NCI-H2081 treated with DMSO at 0.1 percent for 48 hours (cell line): ENCODE data around the gene MOB3C.
"Not testable (repeated sequence)": the region's sequence is repeated elsewhere in the genome, so short reads cannot be mapped to it uniquely, and the experiment has no call there.

Experiments used
- DNase-seq: peaks from one replicate; lab custom pipeline; 2025; lab: John Stamatoyannopoulos, UW

MOB3C gene

GRCh38 chr1:46616277-46617107, at the start of gene MOB3C:
Gene MOB3C, minus strand, starts transcription at chr1:46616811. Its CDS starts 3,490 bp downstream, at chr1:46613321.
- DNase-seq = no peak

- DNase-seq = no peak
Observed at GRCh38 chr1:46665983-46666382, 49.4 kb upstream of the MOB3C start.

- not testable (repeated sequence) for DNase-seq
Observed at GRCh38 chr1:46662919-46663318, 46.3 kb upstream of the MOB3C start.

GRCh38 chr1:46660116-46660515, 43.5 kb upstream of the MOB3C start:
- DNase-seq = not testable (repeated sequence)

GRCh38 chr1:46659307-46659870, 42.8 kb upstream of the MOB3C start:
- DNase-seq = no peak

DNA sequence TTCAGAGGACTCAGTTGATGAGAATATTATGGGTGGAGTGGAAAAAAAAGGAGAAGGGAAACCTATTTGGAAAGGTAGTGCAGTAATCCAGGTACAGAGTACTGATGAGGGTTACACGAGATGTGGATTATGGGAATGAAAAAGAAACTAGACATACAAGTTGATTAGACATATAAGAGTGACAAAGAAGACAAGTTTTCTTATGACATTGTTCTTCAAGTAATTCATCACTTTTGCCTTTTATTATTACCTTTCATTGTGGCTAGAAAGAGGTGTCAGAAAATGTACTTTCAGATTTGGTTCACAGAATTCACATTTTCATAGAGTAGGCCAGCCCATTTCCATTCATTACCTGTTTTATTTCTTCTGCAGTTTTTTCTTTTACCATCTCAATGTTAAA, 41.2 kb upstream of the MOB3C start:
- no peak for DNase-seq

DNA sequence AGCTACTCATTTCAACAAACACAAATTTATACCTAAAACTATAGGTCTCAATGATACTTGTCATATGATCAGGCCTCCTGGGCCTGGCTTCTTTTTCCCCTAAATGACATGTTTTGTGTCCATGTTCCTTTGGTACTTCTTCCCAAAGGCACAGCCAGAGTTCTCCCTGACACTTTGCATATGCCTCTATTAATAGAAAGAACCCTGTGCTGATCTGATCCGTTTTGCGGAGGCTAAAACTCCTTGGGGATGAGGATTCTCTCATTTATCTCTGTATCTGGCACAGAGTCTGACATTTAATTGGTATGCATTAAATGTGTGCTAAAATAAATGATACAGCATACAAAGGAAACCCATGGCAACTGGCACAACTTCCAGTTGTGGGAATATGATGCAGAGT, 40.0 kb upstream of the MOB3C start:
- no peak for DNase-seq

DNA sequence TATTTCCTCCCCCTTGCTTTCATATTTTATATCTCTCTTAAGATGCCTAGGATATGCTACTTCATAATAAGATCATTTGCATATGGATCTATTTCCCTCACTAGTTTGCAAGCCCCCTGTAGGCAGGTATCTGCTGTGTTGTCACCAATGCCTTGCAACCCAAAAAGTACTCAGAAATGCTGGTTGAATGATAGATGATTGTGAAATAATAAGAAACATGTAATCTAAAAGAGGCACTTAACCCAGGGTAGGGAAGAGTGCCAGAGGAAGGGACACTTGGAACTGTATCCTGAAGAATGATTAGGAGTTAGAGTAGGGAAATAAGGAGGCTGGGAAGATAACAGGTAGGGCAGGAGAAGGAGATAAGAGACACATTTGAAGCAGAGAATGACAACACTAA, 39.2 kb upstream of the MOB3C start:
- no peak for DNase-seq

DNA sequence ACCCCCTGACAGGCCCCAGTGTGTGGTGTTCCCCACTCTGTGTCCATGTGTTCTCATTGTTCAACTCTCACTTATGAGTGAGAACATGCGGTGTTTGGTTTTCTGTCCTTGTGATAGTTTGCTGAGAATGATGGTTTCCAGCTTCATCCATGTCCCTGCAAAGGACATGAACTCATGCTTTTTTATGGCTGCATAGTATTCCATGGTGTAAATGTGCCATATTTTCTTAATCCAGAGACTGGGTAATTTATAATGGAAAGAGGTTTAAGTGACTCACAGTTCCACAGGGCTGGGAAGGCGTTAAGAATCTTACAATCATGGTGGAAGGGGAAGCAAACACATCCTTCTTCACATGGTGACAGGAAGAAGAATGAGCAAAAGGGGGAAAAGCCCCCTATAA, 38.1 kb upstream of the MOB3C start:
- not testable (repeated sequence) for DNase-seq

DNA sequence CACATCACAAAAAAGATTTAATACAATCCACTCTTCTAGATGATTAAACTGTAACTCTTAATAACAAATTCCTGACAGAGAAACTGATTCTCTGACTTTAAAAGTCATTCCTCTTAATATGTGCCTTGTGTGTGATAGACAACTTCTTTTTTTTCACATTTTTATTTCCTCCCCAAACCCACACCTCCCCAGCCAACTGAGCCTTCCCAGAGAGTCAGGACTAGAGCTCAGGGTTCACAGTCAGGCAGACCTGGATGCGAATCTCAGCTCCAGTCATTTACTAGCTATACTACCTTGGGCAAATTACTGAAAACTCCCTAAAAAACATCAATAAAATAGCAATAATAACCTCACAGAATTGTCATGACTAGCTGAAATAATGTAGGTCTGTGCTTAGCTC, 37.4 kb upstream of the MOB3C start:
- no peak for DNase-seq

DNA sequence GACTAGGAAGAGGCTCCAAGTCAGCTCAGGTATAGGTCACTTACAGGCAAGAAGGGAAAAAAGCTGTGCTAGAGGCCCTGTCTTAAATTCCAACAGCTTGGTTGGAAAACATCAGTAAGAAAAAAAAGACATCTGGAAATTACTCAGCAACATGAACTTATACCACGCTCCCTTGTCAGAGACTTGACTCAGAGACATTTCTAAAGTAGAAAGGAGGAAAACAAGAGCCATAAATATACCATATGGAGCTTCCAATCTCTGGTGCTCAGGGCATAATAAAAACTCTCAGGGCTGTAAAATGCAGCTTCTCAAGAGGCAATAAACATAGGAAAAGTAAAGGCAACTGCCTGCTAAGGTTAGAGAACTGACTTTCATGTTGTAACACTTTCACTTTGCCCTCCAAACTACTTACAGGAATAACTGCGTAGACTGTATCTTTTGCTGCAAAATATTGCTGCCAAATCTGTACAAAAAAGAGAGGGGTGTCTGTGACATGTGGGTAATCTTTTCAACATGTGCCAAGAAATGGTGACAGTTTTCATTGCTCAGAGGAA, 36.9 kb upstream of the MOB3C start:
- DNase-seq = no peak

DNA sequence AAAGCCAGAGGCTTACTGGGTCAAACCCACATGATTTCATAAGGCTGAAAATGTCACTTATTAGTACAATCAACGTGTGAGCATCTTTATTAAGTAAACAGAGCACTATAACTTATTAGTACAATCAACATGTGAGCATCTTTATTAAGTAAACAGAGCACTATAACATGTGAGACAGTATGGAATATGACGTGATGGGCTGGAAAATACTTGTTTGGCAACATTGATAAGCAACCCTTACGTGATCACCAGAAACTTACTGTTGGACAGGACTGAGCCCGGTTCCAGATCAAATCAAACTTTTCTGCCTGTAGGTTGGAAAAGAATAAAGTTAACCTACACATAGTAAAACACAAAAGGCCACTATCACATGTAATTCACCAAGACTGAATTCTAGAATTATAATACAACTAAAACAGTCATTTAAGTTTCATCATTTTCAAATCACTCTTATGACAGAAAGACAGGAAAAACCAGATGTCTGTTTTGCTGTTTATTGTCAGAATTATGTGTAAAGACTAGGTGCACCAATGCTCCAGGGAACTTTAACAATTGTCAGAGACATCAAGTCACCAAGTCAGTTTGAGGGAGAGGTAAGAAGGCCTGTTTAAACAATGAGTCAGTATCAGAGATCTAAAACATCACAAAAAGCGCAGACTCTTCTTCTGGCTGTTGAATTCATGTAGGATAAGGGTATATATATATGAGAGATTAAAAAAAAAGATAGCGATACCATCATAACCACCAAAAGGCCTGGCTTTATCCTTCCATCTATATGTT, 35.9 kb upstream of the MOB3C start:
- DNase-seq = no peak

- DNase-seq = not testable (repeated sequence)
Observed at GRCh38 chr1:46651152-46651551, 34.5 kb upstream of the MOB3C start.

DNA sequence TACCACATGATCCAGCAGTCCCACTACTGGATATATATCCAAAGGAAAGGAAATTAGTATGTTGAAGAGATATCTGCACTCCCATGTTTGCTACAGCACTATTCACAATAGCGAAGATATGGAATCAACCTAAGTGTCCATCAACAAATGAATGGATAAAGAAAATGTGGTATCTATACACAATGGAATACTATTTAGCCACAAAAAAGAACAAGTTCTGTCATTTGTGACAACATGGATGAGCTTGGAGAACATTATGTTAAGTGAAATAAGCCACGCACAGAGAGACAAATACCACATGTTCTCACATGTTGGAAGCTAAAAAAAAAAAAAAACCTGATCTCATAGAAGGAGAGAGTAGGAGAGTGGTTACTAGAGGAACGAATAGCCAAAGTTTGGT, 33.9 kb upstream of the MOB3C start:
- DNase-seq = no peak

DNA sequence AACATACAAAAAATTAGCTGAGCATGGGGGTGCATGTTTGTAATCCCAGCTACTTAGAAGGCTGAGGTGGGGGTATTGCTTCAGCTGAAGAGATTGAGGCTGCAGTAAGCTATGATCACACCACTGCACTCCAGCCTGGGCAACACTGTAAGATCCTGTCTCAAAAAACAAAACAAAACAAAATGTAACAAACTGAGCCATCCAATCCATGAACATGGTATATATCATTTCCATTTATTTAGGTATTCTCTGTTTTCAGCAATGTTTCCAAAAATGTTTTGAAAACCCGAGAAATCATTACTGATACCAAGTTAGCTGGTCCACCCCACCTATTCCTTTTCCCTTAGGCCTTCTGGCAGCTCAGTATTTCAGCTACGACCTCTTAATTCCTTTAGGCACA, 33.2 kb upstream of the MOB3C start:
- no peak for DNase-seq

- no peak for DNase-seq
Observed at GRCh38 chr1:46647611-46648010, 31.0 kb upstream of the MOB3C start.

GRCh38 chr1:46646844-46647243, 30.2 kb upstream of the MOB3C start:
- DNase-seq = no peak

DNA sequence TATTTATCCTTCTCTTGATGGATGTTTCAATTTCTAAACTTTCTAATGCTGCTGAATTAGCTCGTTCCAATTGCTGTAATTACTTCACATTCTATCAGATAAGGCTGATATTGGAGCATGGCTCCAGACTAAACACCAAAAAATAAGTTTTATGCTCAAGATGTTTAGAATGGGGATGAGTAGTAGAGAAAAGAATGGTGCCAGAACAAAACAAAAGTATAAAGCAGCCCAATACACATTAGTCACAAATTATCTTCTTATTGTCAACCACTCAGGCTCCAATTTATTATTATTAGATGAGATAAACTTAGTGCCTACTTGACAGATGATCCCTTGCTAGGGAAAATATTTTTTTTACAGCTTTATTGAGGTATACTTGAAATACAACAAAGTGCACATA, 29.7 kb upstream of the MOB3C start:
- DNase-seq = no peak

- no peak for DNase-seq
Observed at GRCh38 chr1:46645815-46646214, 29.2 kb upstream of the MOB3C start.

DNA sequence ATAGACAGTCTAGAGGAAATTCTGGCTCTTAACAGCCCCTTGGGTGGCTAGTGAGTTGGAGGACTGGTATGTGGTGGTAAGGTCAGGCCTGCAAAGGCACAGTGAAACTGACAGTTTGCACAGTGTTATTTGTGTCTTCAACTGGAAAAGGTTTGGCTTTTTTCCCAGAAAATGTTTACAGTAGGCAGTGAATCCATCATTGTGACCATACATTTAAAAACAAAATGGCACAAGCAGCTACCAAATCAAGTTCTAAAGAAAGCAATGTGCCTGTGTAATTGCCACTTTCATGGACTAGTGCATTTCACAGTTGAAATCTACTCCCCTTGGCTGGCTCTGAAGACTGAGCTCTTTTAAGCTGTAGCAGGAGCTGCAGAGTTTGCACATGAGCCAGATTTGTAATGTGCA, 26.8 kb upstream of the MOB3C start:
- peak; percentile 96 for DNase-seq

GRCh38 chr1:46642115-46642680, 25.6 kb upstream of the MOB3C start:
- DNase-seq = no peak

DNA sequence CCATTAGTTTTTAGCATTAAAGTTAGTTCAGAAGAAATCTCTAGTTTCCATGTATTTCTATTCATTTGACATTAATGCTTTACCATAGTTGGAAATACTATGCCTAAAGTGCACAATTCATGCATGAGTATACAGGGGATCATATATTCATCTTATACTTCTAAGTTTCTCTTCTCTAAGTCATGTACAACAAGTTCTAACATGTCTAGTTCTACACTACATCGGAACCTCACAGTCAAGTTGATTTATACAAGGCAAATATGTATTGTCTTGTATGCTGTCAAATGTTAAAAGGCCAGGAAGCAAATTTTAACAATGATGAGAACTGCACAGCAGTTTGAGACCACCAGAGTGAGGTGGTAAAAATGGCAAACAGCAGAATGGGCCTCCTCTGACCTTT, 22.9 kb upstream of the MOB3C start:
- DNase-seq = no peak
